Endothelial cell of umbilical vein (primary cell): ENCODE measurements around the gene ABHD4. TPM values are rescaled to one million over a fixed set of nuclear protein-coding genes. Genes with fewer than 3 reads are reported as not detected.

Source experiments
- BruUV-seq: library from RNA; stranded (reverse); fragments of 400-500 nt; replicated peaks from 2 replicates; lab custom pipeline; 2021; lab: Mats Ljungman, UMichigan
- CTCF ChIA-PET: fragments of 300-600, 350-600 bp; sonication (Branson Sonifier 250); formaldehyde crosslinking; loops from one replicate; lab custom pipeline; 2021; ENCODE audit warnings: antibody characterized with exemption, inconsistent platforms; lab: Charles Lee
- POLR2A ChIA-PET: fragments of 300-600, 350-600 bp; sonication (Branson Sonifier 250); formaldehyde crosslinking; loops from one replicate; lab custom pipeline; 2021; ENCODE audit warnings: antibody characterized with exemption, inconsistent platforms; lab: Charles Lee
- DNase-seq: peaks from one replicate; pipeline ENCODE4 v3.0.0-alpha.2; 2011; ENCODE audit warnings: low read depth, low spot score
- FAIRE-seq: peaks from 2 replicates; lab custom pipeline; 2011; peaks lifted over from hg19 to GRCh38; lab: Jason Lieb, UNC
- H2AFZ ChIP-seq: 2 replicates; pipeline ENCODE4 v1.6.0; 2012; ENCODE audit warnings: low read depth, low read length, control low read depth, inconsistent platforms
- H3K27ac ChIP-seq: 2 replicates; pipeline ENCODE4 v1.5.1; 2011; ENCODE audit warnings: low read depth, mild to moderate bottlenecking, control low read depth, low read length, moderate library complexity; ENCODE audit not compliant: insufficient read depth
- H3K27me3 ChIP-seq, 2 experiments: 2 replicates each; pipeline versions ENCODE4 v1.6.0 to v1.6.1; 2011; ENCODE audit warnings: low read length in 2 of 2, mixed read lengths in 1 of 2; ENCODE audit not compliant: control insufficient read depth in 2 of 2, insufficient read depth in 2 of 2
- H3K36me3 ChIP-seq, 2 experiments: 2 replicates in 1 of 2; 3 replicates in 1 of 2; pipeline ENCODE4 v1.5.1; 2011; ENCODE audit warnings: low read length in 2 of 2, mild to moderate bottlenecking in 1 of 2, moderate library complexity in 1 of 2; ENCODE audit not compliant: control insufficient read depth in 2 of 2, insufficient read depth in 2 of 2; ENCODE audit errors: extremely low read depth in 1 of 2
- H3K4me1 ChIP-seq: 3 replicates; pipeline ENCODE4 v1.5.1; 2011; ENCODE audit warnings: mild to moderate bottlenecking, low read length; ENCODE audit not compliant: control insufficient read depth, insufficient read depth; ENCODE audit errors: extremely low read depth
- H3K4me2 ChIP-seq: 2 replicates; pipeline ENCODE4 v1.6.1; 2011; ENCODE audit warnings: low read length, control low read depth, mixed read lengths; ENCODE audit not compliant: insufficient read depth
- H3K4me3 ChIP-seq, 3 experiments: fragments of 200-600 bp in 1 of 3; sonication (generic), shearing (Covaris generic) in 1 of 3; replicated peaks in 1 of 3; 2 replicates each; pipeline ENCODE4 v1.5.1; 2011 to 2016; ENCODE audit warnings: control low read depth in 3 of 3, low read length in 3 of 3, mild to moderate bottlenecking in 2 of 3, inconsistent platforms in 1 of 3, low read depth in 1 of 3, moderate library complexity in 1 of 3; ENCODE audit not compliant: insufficient read depth in 1 of 3
- H3K79me2 ChIP-seq: 2 replicates; pipeline ENCODE4 v1.6.0; 2012; ENCODE audit warnings: low read length, inconsistent platforms; ENCODE audit not compliant: control insufficient read depth, insufficient read depth
- H3K9ac ChIP-seq: replicated peaks from 2 replicates; pipeline ENCODE3; 2011; ENCODE audit warnings: low read length, control low read depth; ENCODE audit not compliant: insufficient read depth; ENCODE audit errors: extremely low read depth
- H3K9me1 ChIP-seq: replicated peaks from 3 replicates; pipeline ENCODE4 v1.6.0; 2011; ENCODE audit warnings: mild to moderate bottlenecking, low read length; ENCODE audit not compliant: control insufficient read depth, insufficient read depth; ENCODE audit errors: extremely low read depth
- H3K9me3 ChIP-seq: replicated peaks from 2 replicates; pipeline ENCODE4 v1.5.1; 2012; ENCODE audit warnings: low read length, inconsistent platforms; ENCODE audit not compliant: control insufficient read depth, insufficient read depth
- H4K20me1 ChIP-seq: replicated peaks from 2 replicates; pipeline ENCODE3; 2011; ENCODE audit warnings: mild to moderate bottlenecking, low read length; ENCODE audit not compliant: control insufficient read depth, insufficient read depth; ENCODE audit errors: extremely low read depth
- EZH2 ChIP-seq: IDR thresholded peaks from 2 replicates; pipeline ENCODE4 v1.6.1; 2012; ENCODE audit warnings: borderline replicate concordance, low read depth, mild to moderate bottlenecking, moderate library complexity, low read length, inconsistent platforms; ENCODE audit not compliant: severe bottlenecking
- FOS ChIP-seq: IDR thresholded peaks from 2 replicates; pipeline ENCODE4 v1.6.1; 2011; ENCODE audit warnings: mild to moderate bottlenecking, low read length, moderate library complexity, borderline replicate concordance; ENCODE audit not compliant: insufficient read depth
- GATA2 ChIP-seq: IDR thresholded peaks from 2 replicates; pipeline ENCODE4 v1.7.0; 2011; ENCODE audit warnings: low read depth, mild to moderate bottlenecking, moderate library complexity, mixed read lengths, low read length; ENCODE audit not compliant: insufficient read length, insufficient read depth
- JUN ChIP-seq: IDR thresholded peaks from 2 replicates; pipeline ENCODE4 v1.6.1; 2011; ENCODE audit warnings: borderline replicate concordance, low read depth; ENCODE audit not compliant: insufficient read length, insufficient read depth
- MYC ChIP-seq: IDR thresholded peaks from one replicate; pipeline ENCODE4 v1.6.1; 2011; ENCODE audit warnings: mild to moderate bottlenecking, low read depth, low read length
- POLR2A ChIP-seq: IDR thresholded peaks from 2 replicates; pipeline ENCODE4 v1.6.1; 2012; ENCODE audit warnings: low read depth, mild to moderate bottlenecking, control low read depth, low read length
- POLR2AphosphoS5 ChIP-seq: IDR thresholded peaks from 2 replicates; pipeline ENCODE4 v1.6.1; 2012; ENCODE audit warnings: low read depth, mild to moderate bottlenecking, control low read depth, low read length, moderate library complexity; ENCODE audit not compliant: insufficient read depth
- dilution Hi-C: fragments of 300-500 bp; cut with MboI; formaldehyde crosslinking; loops from one replicate; pipeline ENCODE4 v1.15.0; 2019; ENCODE audit warnings: low sequenced_read_pairs; ENCODE audit not compliant: extremely low pct_ligation_motif_present
- intact Hi-C: fragments of 100-400 bp; cut with micrococcal nuclease; formaldehyde crosslinking; loops from one replicate; pipeline ENCODE4 v1.10.0; 2022
- polyA plus RNA-seq, 4 experiments: library from polyadenylated mRNA; depleted of rRNA in 3 of 4; stranded (reverse) in 3 of 4; unstranded in 1 of 4; fragments of >200 nt; gene quantifications; 2 replicates each; pipeline versions ENCODE4 v1.2.1 to v1.2.3, GENCODE V29; 2011 to 2012; ENCODE audit warnings: missing spikeins in 1 of 4
- total RNA-seq: library from RNA; stranded (reverse); gene quantifications from 2 replicates; pipeline ENCODE4 v1.2.3, GENCODE V29; 2021
- TF ChIP-seq, protein P1 (sequence below): IDR thresholded peaks from 2 replicates; pipeline ENCODE4 v1.6.1; 2011; ENCODE audit not compliant: insufficient read depth, insufficient read length
- TF ChIP-seq, protein P2 (sequence below), 2 donors: IDR thresholded peaks; 1 replicate in 1 of 2; 2 replicates in 1 of 2; pipeline ENCODE4 v1.5.1; 2011; ENCODE audit warnings: low read length in 2 of 2, mild to moderate bottlenecking in 2 of 2, moderate library complexity in 2 of 2, control low read depth in 1 of 2, inconsistent platforms in 1 of 2, low read depth in 1 of 2; ENCODE audit not compliant: insufficient read depth in 1 of 2; ENCODE audit errors: extremely low read depth in 1 of 2

ABHD4 gene
- total and polyA plus RNA-seq, 2 donors (not counting 3 experiments of a cell fraction or from before 2014, with no cell fraction given), result 34.8 to 45.5 TPM

DNA sequence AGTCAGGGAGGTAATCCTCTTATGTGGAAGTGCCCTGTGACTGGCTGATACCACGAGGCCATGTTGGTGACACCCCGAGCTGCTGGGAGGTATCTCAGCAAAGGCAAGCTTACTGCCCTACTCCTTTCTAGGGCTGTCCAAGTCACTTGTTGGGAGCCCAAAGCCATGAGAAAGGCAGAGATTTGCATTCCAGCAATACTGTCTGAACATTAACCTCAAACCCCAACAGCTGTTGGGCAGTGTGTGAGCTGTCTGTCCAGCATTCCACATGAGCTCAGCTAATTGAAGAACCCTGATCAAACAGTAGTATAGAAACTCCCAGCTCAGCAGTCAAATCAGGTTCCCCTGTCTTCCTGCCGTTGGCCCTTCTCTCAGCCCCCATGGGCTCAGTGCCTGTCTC, 9.2 kb downstream of the ABHD4 start:
- Histone ChIP-seq H4K20me1 (no peaks in the 10 kb centered on the region), H3K9me3 (no peaks in the 10 kb centered on the region), H3K4me2 (no peak overlapping the region), H2AFZ (no peak overlapping the region), H3K9ac (no peak overlapping the region), H3K4me1 (peaks cover 3% of the 10 kb centered on the region), H3K79me2 (no peaks in the 10 kb centered on the region), H3K9me1 (no peaks in the 10 kb centered on the region), H3K27ac (no peak overlapping the region), H3K4me3 (no peak overlapping the region), H3K27me3 (no peaks in the 10 kb centered on the region), H3K36me3 (peaks cover 19 to 43% of the 10 kb centered on the region in 2 experiments)
- no TSS peak for BruUV-seq
- FAIRE-seq (no peak), DNase-seq (no peak)
- intact Hi-C loops, result no loop called here
- ChIA-PET POLR2A (no interaction called here), CTCF (interaction anchor here (1.2 to 1.5 kb wide), 2 partner anchors 9 to 37 kb away, joined by 4 to 6 read pairs; no protein-coding TSS in a partner anchor)
- dilution Hi-C loops, result no loop called here
- TF ChIP-seq, protein P1, sequence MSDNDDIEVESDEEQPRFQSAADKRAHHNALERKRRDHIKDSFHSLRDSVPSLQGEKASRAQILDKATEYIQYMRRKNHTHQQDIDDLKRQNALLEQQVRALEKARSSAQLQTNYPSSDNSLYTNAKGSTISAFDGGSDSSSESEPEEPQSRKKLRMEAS, result no peak
- TF ChIP-seq POLR2AphosphoS5, result no peak
- no peak for TF ChIP-seq JUN
- TF ChIP-seq GATA2, result no peak
- no peak for TF ChIP-seq FOS
- TF ChIP-seq MYC, result no peak
- TF ChIP-seq EZH2, result no peak
- no peak for TF ChIP-seq POLR2A
- TF ChIP-seq, protein P2, sequence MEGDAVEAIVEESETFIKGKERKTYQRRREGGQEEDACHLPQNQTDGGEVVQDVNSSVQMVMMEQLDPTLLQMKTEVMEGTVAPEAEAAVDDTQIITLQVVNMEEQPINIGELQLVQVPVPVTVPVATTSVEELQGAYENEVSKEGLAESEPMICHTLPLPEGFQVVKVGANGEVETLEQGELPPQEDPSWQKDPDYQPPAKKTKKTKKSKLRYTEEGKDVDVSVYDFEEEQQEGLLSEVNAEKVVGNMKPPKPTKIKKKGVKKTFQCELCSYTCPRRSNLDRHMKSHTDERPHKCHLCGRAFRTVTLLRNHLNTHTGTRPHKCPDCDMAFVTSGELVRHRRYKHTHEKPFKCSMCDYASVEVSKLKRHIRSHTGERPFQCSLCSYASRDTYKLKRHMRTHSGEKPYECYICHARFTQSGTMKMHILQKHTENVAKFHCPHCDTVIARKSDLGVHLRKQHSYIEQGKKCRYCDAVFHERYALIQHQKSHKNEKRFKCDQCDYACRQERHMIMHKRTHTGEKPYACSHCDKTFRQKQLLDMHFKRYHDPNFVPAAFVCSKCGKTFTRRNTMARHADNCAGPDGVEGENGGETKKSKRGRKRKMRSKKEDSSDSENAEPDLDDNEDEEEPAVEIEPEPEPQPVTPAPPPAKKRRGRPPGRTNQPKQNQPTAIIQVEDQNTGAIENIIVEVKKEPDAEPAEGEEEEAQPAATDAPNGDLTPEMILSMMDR (IDR thresholded peaks at IDR 0.05; ENCODE audit: extremely low read depth in 1 of 2, insufficient read depth in 1 of 2, low read depth in 1 of 2, low read length in 2 of 2), result no peak
